ENCODE results near the gene RYK. TPM values are rescaled to one million over a fixed set of nuclear protein-coding genes. Genes with fewer than 3 reads are reported as not detected.

Gene RYK
- polyA plus RNA-seq, 1 of the 3 experiments (the other 2 are of a cell fraction), result 25.9 TPM

DNA sequence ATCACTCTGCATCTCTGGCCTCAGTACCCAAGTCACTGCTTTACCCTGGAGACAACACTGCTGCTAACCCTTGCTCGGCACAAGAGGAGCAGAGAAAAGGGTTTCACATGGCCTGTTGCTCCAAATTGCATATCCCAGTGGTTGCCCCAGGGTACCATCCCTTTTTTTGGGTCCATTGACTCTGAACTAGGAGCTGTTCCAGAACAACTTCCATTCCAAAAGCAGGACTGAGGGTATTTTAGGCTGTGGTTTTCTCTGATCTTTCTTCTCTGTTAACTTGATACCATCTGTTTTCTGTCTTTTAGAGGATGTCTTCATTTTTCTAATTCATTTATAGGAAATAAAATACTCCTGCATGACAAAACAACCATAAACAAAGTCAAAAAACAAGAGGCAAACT, 17.3 kb upstream of the RYK start:
- Histone ChIP-seq H3K79me2 (ENCODE audit: insufficient read depth) (no peaks in the 10 kb centered on the region), H3K9ac (no peak overlapping the region), H3K4me3 (ENCODE audit: low read depth in 2 of 2, low read length in 1 of 2) (no peak overlapping the region), H3K27me3 (ENCODE audit: insufficient read depth) (0 out of 2 replicates have a peak, but pooled peaks cover 5% of the 10 kb centered on the region), H3K36me3 (replicated peaks in 1 of 2; ENCODE audit: control insufficient read depth in 1 of 2, insufficient read depth in 2 of 2, low read length in 1 of 2) (no peaks in the 10 kb centered on the region), H3K4me1 (ENCODE audit: control insufficient read depth in 1 of 2, insufficient read depth in 2 of 2, low read depth in 1 of 2, low read length in 1 of 2) (peaks cover 0 to 2% of the 10 kb centered on the region in 2 experiments; a peak in 1 of 4 replicates), H2AFZ (ENCODE audit: low read depth) (no peak overlapping the region), H3F3A (replicated peaks; ENCODE audit: insufficient read depth) (peaks cover 4% of the 10 kb centered on the region), H3K4me2 (no peak overlapping the region), H3K9me2 (no peaks in the 10 kb centered on the region), H3K9me3 (no peaks in the 10 kb centered on the region), H3K27ac (ENCODE audit: low read depth in 2 of 2, low read length in 1 of 2) (no peak overlapping the region), H4K20me1 (ENCODE audit: insufficient read depth) (no peaks in the 10 kb centered on the region)
- no peak for DNase-seq
- WGBS (ENCODE audit: low lambda C conversion rate), result 63% methylated on average over 1 of the region's 1 CpG
- ChIA-PET POLR2A (no interaction called here), CTCF (interaction anchor here (1.0 kb wide), 1 partner anchor 55 kb away, joined by 5 read pairs; no protein-coding TSS in a partner anchor)
- TF ChIP-seq TEAD4 (IDR thresholded peaks at IDR 0.05; ENCODE audit: borderline replicate concordance, insufficient read depth) (no peak), RAD21 (IDR thresholded peaks at IDR 0.05; ENCODE audit: low read length) (no peak), GATA2 (CRISPR knock-in tag; IDR thresholded peaks at IDR 0.05) (no peak), TCF12 (IDR thresholded peaks at IDR 0.05) (no peak), EZH2phosphoT487 (IDR thresholded peaks at IDR 0.05; ENCODE audit: borderline replicate concordance, low read depth) (no peak), FOSL2 (IDR thresholded peaks at IDR 0.05; ENCODE audit: borderline replicate concordance, low read depth) (no peak), JUND (IDR thresholded peaks at IDR 0.05) (no peak)
- TF ChIP-seq, protein P1, sequence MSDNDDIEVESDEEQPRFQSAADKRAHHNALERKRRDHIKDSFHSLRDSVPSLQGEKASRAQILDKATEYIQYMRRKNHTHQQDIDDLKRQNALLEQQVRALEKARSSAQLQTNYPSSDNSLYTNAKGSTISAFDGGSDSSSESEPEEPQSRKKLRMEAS (IDR thresholded peaks at IDR 0.05; ENCODE audit: low read depth), result no peak

DNA sequence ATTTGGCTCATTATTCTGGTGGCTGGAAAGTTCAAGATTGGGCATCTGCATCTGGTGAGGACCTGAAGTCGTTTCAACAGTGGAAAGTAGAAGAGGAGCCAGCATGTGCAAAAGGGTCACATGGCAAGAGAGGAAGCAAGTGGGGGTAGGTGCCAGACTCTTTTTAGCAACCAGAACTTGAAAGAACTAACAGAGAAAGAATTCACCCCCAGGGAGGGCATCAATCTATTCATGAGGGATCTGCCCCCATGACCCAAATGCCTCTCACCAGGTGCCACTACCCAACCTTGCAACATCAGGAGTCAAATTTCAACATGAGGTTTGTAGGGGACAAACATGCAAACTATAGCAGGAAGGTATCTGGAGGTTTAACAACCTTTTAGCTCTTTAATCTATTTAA, 10.3 kb upstream of the RYK start:
- no peak overlapping the region for H2AFZ ChIP-seq (ENCODE audit: low read depth)
- no peaks in the 10 kb centered on the region for H4K20me1 ChIP-seq (ENCODE audit: insufficient read depth)
- no peak overlapping the region for H3K4me2 ChIP-seq
- TF ChIP-seq, protein P2, sequence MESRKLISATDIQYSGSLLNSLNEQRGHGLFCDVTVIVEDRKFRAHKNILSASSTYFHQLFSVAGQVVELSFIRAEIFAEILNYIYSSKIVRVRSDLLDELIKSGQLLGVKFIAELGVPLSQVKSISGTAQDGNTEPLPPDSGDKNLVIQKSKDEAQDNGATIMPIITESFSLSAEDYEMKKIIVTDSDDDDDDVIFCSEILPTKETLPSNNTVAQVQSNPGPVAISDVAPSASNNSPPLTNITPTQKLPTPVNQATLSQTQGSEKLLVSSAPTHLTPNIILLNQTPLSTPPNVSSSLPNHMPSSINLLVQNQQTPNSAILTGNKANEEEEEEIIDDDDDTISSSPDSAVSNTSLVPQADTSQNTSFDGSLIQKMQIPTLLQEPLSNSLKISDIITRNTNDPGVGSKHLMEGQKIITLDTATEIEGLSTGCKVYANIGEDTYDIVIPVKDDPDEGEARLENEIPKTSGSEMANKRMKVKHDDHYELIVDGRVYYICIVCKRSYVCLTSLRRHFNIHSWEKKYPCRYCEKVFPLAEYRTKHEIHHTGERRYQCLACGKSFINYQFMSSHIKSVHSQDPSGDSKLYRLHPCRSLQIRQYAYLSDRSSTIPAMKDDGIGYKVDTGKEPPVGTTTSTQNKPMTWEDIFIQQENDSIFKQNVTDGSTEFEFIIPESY (IDR thresholded peaks at IDR 0.05; ENCODE audit: borderline replicate concordance, low read depth), result no peak
- TF ChIP-seq, protein P3, sequence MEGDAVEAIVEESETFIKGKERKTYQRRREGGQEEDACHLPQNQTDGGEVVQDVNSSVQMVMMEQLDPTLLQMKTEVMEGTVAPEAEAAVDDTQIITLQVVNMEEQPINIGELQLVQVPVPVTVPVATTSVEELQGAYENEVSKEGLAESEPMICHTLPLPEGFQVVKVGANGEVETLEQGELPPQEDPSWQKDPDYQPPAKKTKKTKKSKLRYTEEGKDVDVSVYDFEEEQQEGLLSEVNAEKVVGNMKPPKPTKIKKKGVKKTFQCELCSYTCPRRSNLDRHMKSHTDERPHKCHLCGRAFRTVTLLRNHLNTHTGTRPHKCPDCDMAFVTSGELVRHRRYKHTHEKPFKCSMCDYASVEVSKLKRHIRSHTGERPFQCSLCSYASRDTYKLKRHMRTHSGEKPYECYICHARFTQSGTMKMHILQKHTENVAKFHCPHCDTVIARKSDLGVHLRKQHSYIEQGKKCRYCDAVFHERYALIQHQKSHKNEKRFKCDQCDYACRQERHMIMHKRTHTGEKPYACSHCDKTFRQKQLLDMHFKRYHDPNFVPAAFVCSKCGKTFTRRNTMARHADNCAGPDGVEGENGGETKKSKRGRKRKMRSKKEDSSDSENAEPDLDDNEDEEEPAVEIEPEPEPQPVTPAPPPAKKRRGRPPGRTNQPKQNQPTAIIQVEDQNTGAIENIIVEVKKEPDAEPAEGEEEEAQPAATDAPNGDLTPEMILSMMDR (IDR thresholded peaks at IDR 0.05), result no peak
- TF ChIP-seq SIN3A (IDR thresholded peaks at IDR 0.05; ENCODE audit: borderline replicate concordance, low read depth, low read length) (no peak), RAD21 (IDR thresholded peaks at IDR 0.05; ENCODE audit: low read length) (no peak), TCF12 (IDR thresholded peaks at IDR 0.05) (no peak), RFX5 (IDR thresholded peaks at IDR 0.05; ENCODE audit: low read length) (no peak), YY1 (IDR thresholded peaks at IDR 0.05; ENCODE audit: low read depth) (no peak), EP300 (IDR thresholded peaks at IDR 0.05; ENCODE audit: borderline replicate concordance in 1 of 2, low read depth in 1 of 2, low read length in 1 of 2) (no peak), FOXM1 (IDR thresholded peaks at IDR 0.05; ENCODE audit: low read depth) (no peak), RXRA (IDR thresholded peaks at IDR 0.05; ENCODE audit: borderline replicate concordance, low read depth) (no peak), RCOR1 (IDR thresholded peaks at IDR 0.05; ENCODE audit: low read length) (no peak), GATA2 (CRISPR knock-in tag; IDR thresholded peaks at IDR 0.05) (no peak), FOXJ3 (CRISPR knock-in tag; IDR thresholded peaks at IDR 0.05) (no peak), TAF1 (IDR thresholded peaks at IDR 0.05; ENCODE audit: borderline replicate concordance, low read depth, low read length) (no peak)
- TF ChIP-seq, protein P4, sequence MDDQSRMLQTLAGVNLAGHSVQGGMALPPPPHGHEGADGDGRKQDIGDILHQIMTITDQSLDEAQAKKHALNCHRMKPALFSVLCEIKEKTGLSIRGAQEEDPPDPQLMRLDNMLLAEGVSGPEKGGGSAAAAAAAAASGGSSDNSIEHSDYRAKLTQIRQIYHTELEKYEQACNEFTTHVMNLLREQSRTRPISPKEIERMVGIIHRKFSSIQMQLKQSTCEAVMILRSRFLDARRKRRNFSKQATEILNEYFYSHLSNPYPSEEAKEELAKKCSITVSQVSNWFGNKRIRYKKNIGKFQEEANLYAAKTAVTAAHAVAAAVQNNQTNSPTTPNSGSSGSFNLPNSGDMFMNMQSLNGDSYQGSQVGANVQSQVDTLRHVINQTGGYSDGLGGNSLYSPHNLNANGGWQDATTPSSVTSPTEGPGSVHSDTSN (IDR thresholded peaks at IDR 0.05), result no peak
- TF ChIP-seq, protein P5, sequence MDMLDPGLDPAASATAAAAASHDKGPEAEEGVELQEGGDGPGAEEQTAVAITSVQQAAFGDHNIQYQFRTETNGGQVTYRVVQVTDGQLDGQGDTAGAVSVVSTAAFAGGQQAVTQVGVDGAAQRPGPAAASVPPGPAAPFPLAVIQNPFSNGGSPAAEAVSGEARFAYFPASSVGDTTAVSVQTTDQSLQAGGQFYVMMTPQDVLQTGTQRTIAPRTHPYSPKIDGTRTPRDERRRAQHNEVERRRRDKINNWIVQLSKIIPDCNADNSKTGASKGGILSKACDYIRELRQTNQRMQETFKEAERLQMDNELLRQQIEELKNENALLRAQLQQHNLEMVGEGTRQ (IDR thresholded peaks at IDR 0.05; ENCODE audit: borderline replicate concordance, low read depth, low read length), result no peak
- TF ChIP-seq, protein P6, sequence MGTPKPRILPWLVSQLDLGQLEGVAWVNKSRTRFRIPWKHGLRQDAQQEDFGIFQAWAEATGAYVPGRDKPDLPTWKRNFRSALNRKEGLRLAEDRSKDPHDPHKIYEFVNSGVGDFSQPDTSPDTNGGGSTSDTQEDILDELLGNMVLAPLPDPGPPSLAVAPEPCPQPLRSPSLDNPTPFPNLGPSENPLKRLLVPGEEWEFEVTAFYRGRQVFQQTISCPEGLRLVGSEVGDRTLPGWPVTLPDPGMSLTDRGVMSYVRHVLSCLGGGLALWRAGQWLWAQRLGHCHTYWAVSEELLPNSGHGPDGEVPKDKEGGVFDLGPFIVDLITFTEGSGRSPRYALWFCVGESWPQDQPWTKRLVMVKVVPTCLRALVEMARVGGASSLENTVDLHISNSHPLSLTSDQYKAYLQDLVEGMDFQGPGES (IDR thresholded peaks at IDR 0.05; ENCODE audit: low read depth, low read length), result no peak
- no peak for DNase-seq
- H3K4me3 ChIP-seq (ENCODE audit: low read depth in 2 of 2, low read length in 1 of 2), result no peak overlapping the region
- no peaks in the 10 kb centered on the region for H3K9me2 ChIP-seq
- H3K27ac ChIP-seq (ENCODE audit: low read depth in 2 of 2, low read length in 1 of 2), result no peak overlapping the region
- no peaks in the 10 kb centered on the region for H3K36me3 ChIP-seq (replicated peaks in 1 of 2; ENCODE audit: control insufficient read depth in 1 of 2, insufficient read depth in 2 of 2, low read length in 1 of 2)
- no peaks in the 10 kb centered on the region for H3K79me2 ChIP-seq (ENCODE audit: insufficient read depth)
- no peak overlapping the region for H3K9ac ChIP-seq
- ChIA-PET POLR2A (no interaction called here), CTCF (interaction anchor here (1.0 kb wide), 1 partner anchor 11 kb away, joined by 3 read pairs; no protein-coding TSS in a partner anchor)
- H3K27me3 ChIP-seq (ENCODE audit: insufficient read depth), result no peaks in the 10 kb centered on the region
- no peaks in the 10 kb centered on the region for H3K9me3 ChIP-seq
- no peaks in the 10 kb centered on the region for H3K4me1 ChIP-seq (ENCODE audit: control insufficient read depth in 1 of 2, insufficient read depth in 2 of 2, low read depth in 1 of 2, low read length in 1 of 2)
- H3F3A ChIP-seq (replicated peaks; ENCODE audit: insufficient read depth), result peaks cover 4% of the 10 kb centered on the region
- 14% methylated on average over 1 of the region's 1 CpG for WGBS (ENCODE audit: low lambda C conversion rate)
